Ureter (tissue), 1 donor: Measurements from ENCODE around the gene ANAPC16. TPM values are rescaled to one million over a fixed set of nuclear protein-coding genes. Genes with fewer than 3 reads are reported as not detected.
A peak's percentile ranks its signal among the peaks of the same experiment; 100 is the strongest.
"Not testable (repeated sequence)": the region's sequence is repeated elsewhere in the genome, so short reads cannot be mapped to it uniquely, and the experiment has no call there.

Experiments
- DNase-seq: peaks from one replicate; pipeline ENCODE4 v3.0.0-alpha.2; 2020; ENCODE audit warnings: low spot score
- total RNA-seq: library from RNA; stranded (reverse); gene quantifications from one replicate; pipeline ENCODE4 v1.2.4, GENCODE V29; 2023
- donor health status: DM: yes; HTN: yes; CAD: no.

The ANAPC16 gene
- total RNA-seq, 1 donor from 2014 or later: 134 TPM

GRCh38 chr10:72263613-72264241 is 47.9 kb downstream of the ANAPC16 start:
- peak; percentile 77 for DNase-seq

GRCh38 chr10:72264536-72264935 is 48.7 kb downstream of the ANAPC16 start:
- DNase-seq: no peak

GRCh38 chr10:72265508-72265907 is 49.7 kb downstream of the ANAPC16 start:
- no peak for DNase-seq

DNA sequence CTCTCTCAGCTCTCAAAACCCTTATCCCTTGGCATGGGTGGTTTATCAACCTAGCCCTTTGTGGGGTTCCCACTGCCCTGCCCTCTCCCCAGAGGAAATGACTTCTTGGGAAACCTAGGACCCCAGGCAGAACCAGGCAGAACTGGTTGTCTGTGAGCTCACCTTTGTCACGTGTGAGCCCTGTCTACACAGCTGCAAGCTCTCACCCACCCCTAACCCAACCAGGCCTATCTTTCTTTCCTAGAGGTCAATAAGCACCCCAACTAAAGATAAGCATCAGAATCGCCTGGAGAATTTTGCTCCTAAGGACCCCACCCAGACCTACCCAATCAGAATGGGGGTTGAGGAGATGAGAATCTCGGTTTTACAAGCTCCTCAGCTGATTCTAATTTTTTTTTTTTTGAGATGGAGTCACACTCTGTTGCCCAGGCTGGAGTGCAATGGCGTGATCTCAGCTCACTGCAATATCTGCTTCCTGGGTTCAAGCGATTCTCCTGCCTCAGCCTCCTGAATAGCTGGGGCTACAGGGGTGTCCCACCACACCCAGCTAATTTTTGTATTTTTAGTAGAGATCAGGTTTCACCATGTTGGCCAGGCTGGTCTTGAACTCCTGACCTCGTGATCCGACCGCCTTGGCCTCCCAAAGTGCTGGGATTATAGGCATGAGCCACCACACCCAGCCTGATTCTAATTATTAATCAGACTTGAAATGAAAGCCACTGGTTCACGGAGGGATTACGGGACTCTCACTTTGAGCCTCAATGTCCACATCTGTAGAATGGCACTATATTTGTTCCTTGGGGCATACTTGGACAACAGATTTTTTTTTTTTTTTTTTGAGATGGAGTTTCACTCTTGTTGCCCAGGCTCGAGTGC is 50.4 kb downstream of the ANAPC16 start:
- DNase-seq: no peak

DNA sequence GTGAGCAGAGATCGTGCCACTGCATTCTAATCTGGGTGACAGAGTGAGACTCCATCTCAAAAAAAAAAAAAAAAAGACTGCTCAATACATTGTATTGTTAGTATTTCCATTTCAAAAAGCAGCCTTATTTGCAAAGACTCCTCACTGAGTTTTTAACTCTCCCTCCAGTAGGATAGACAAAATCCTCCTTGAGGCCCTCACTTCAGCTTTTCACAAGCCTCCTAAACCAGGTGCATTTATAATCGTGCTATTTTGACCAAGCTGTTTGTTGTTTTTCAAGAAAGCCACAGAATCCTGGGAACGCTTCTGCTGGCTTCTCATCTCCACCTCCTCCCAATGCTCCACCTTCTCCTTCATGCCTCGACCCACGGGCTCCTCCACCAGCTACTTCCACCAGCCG is 51.6 kb downstream of the ANAPC16 start:
- DNase-seq: no peak

DNA sequence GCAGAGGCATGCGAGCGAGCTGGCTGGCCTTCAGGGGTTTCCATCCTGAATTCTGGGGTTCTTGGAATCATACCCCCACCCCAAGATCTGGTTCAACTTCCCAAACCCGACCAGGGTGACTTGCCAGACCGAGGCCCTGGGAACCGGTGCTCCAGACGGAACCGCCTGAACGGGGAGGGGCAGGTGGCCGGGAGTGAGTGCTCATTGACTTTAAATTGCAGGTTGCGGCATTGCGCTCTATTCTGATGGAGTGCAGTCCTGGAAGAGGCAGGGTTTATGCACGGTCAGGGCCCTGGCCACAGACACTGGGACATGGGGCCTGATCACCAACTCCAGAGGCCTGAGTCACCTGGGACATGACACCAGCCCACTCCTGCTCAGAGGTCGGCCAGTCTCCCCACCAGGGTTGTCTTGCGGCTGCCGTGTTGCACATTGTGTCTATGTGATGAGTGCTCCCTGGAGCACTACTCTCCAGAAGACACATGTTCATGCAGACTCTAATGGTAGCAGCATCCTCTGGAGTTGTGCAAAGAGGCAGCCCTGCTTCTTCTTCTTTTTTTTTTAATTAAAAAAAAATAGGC is 52.1 kb downstream of the ANAPC16 start:
- no peak for DNase-seq

DNA sequence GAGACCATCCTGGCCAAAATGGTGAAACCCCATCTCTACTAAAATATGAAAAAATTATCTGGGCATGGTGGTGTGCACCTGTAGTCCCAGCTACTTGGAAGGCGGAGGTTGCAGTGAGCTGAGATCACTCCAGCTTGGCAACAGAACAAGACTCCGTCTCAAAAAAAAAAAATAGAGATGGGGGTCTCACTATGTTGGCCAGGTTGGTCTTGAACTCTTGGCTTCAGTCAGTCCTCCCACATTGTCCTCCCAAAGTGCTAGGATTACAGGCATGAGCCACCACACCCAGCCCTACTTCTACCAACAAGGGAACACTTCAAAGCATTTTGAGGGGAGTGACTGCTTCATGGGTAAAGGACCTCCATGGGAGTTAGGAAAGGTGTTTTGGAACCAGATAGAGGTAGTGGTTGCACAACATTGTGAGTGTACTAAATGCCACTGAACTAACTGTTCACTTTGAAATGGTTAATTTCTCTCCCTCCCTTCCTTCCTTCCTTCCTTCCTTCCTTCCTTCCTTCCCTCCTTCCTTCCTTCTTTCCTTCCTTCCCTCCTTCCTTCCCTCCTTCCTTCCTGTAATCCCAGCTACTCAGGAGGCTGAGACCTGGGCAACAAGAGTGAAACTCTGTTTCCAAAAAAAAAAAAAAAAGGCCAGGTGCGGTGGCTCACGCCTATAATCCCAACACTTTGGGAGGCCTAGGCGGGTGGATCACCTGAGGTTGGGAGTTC is 52.8 kb downstream of the ANAPC16 start:
- not testable (repeated sequence) for DNase-seq

- no peak for DNase-seq
Measured at GRCh38 chr10:72270607-72271281, 54.9 kb downstream of the ANAPC16 start.

DNA sequence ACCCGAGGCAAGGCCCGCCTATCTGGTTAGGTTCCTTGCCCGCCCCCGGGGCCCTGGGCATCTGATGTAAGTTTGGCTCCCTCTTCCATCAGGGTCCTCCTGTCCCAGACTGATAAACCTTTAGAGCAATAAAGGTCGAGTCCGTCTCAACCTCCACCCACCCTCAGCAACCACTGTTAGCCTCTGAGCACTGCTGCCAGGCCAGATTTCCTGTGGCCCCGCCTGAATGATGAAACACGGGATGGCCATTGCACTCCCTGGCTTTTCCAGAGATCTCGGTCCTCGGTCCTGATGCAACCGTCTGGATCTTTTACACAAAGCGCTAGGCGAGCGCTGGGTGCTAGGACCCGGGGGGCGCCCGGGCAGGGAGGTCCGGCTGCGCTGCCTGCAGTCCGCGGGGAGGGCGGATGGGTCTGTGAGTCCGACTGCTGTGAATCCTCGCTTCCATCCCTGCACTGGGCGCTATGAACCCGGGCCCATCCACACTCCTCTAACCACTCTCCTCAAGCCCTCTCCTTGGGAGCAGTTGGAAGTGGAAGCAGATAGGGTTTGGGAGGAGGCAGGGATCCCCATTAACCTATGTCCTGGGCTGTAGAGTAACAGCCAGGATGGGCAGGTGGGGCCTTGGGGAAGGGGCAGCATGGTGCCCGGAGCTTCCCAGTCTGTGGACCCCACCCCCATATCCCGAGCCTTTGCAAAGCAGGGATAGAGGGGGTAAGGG is 57.0 kb downstream of the ANAPC16 start:
- DNase-seq: peak; percentile 93

DNA sequence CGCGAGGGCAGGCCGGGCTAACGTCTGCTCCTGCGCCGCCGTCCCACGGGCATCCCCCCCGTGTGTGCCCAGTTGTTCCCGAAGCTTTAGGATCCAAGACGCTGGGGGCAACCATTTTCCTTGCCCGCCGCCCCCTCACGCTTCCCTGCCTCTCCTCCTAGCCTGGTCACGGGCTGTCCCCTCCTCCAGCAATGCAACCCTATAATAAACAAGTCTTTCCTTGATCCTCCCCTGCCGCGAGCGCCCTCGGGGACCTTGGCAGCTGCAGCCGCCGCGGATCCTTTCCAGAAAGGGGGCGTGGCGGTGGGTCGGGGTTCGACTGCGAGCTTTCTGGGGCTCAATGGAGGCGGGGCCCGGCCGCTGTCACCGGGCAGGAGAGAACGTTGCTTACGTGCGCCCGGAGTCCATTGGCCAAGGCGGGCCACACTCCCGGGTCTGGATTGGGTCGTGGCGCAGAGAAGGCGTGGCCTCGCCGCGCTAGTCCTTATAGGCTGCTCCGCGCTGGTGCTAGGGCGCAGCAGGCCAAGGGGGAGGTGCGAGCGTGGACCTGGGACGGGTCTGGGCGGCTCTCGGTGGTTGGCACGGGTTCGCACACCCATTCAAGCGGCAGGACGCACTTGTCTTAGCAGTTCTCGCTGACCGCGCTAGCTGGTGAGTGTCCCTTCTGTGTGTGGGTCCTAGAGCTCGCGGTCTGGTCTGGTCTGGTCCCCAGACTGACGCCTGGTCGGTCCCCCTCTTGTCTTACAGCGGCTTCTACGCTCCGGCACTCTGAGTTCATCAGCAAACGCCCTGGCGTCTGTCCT is 57.8 kb downstream of the ANAPC16 start, which contains the start of gene DDIT4:
TSS of gene DDIT4 (plus strand) at position 515 of the 803 bp plus-strand sequence. CDS start 293 bp downstream, outside the sequence.
- DNase-seq: peak; percentile 100

GRCh38 chr10:72274213-72274729 is 58.5 kb downstream of the ANAPC16 start:
- DNase-seq: peak; percentile 72

DNA sequence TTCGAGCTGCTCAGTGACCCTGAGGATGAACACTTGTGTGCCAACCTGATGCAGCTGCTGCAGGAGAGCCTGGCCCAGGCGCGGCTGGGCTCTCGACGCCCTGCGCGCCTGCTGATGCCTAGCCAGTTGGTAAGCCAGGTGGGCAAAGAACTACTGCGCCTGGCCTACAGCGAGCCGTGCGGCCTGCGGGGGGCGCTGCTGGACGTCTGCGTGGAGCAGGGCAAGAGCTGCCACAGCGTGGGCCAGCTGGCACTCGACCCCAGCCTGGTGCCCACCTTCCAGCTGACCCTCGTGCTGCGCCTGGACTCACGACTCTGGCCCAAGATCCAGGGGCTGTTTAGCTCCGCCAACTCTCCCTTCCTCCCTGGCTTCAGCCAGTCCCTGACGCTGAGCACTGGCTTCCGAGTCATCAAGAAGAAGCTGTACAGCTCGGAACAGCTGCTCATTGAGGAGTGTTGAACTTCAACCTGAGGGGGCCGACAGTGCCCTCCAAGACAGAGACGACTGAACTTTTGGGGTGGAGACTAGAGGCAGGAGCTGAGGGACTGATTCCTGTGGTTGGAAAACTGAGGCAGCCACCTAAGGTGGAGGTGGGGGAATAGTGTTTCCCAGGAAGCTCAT is 59.0 kb downstream of the ANAPC16 start:
- DNase-seq: peak; percentile 84

DNA sequence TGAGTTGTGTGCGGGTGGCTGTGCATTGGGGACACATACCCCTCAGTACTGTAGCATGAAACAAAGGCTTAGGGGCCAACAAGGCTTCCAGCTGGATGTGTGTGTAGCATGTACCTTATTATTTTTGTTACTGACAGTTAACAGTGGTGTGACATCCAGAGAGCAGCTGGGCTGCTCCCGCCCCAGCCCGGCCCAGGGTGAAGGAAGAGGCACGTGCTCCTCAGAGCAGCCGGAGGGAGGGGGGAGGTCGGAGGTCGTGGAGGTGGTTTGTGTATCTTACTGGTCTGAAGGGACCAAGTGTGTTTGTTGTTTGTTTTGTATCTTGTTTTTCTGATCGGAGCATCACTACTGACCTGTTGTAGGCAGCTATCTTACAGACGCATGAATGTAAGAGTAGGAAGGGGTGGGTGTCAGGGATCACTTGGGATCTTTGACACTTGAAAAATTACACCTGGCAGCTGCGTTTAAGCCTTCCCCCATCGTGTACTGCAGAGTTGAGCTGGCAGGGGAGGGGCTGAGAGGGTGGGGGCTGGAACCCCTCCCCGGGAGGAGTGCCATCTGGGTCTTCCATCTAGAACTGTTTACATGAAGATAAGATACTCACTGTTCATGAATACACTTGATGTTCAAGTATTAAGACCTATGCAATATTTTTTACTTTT is 59.7 kb downstream of the ANAPC16 start:
- DNase-seq: peak; percentile 61

- peak; percentile 74 for DNase-seq
Measured at GRCh38 chr10:72276013-72276387, 60.2 kb downstream of the ANAPC16 start.

GRCh38 chr10:72276421-72277339 is 60.9 kb downstream of the ANAPC16 start:
- DNase-seq: peak; percentile 72

DNA sequence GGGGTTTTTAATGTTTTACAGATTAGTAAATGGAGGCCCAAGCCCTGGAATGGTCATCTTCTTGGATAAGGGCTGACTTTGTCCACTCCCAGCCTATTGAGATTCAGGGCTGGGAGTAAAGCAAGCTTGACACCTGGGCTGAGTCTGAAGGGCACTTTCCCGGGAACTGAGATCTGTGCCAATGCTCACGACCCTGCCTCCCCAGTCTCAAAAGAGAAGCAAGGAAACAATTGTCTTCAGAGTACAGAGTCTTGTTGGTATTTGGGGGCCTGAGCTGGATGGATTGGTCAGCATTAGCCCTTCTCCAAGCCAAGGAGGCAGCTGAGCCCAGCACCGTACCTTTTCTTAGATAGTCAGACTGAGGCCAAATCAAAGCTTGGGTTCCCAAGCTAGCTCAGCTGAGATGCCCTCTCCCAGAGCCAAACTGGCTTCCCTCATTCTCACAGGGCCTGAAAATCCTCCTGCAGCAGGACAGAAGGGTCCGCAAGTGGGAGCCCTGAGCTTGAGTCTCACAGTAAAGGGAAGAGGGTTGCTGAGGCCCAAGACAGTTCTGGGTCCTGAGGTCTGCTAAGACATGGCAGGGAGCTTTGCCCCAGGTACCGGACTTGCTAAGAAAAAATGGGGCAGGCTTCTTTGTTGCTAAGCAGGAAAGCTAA is 61.7 kb downstream of the ANAPC16 start:
- DNase-seq: peak; percentile 54
